ENCODE data around the gene THOC2.

- TF ChIP-seq POLR2A (IDR thresholded peaks at IDR 0.05) (no peak), CTCF (IDR thresholded peaks at IDR 0.05) (no peak)
Observed at GRCh38 chrX:123749643-123750042, 16.8 kb upstream of the THOC2 start.

All from adrenal gland (tissue), 5 donors.